ENCODE results near the gene FAM174B.

- TF ChIP-seq POLR2A (IDR thresholded peaks at IDR 0.05; ENCODE audit: low read length) (no peak), GATA1 (IDR thresholded peaks at IDR 0.05; ENCODE audit: low read depth, low read length) (no peak)
Measured at GRCh38 chr15:92662762-92663161, 7.2 kb upstream of the FAM174B start.
